Nephron (organoid): ENCODE measurements around the gene DNASE1L2.

Experiments
- H3K27ac Mint-ChIP-seq, 3 experiments: 2 replicates each; pipeline ENCODE4 v1.8.0; 2020; ENCODE audit warnings: mixed read lengths in 3 of 3, mild to moderate bottlenecking in 2 of 3, moderate library complexity in 1 of 3
- H3K27me3 Mint-ChIP-seq: 2 replicates; pipeline ENCODE4 v1.8.0; 2021; ENCODE audit warnings: low read depth, mild to moderate bottlenecking, moderate library complexity, mixed read lengths
- H3K36me3 Mint-ChIP-seq: 2 replicates; pipeline ENCODE4 v1.8.0; 2020; ENCODE audit warnings: low read depth, mixed read lengths
- H3K4me1 Mint-ChIP-seq: 2 replicates; pipeline ENCODE4 v1.8.0; 2020; ENCODE audit warnings: mixed read lengths
- H3K4me3 Mint-ChIP-seq, 3 experiments: 2 replicates each; pipeline ENCODE4 v1.8.0; 2020; ENCODE audit warnings: mild to moderate bottlenecking in 3 of 3, mixed read lengths in 3 of 3, moderate library complexity in 2 of 3
- H3K9me3 Mint-ChIP-seq: 2 replicates; pipeline ENCODE4 v1.8.0; 2020; ENCODE audit warnings: mixed read lengths
- TF ChIP-seq, protein P1 (sequence below), 3 experiments: fragments of 200-600 bp; sonication (generic); IDR thresholded peaks; one replicate each; pipeline ENCODE4 v1.5.0; 2021; ENCODE audit warnings: antibody characterized with exemption in 3 of 3; ENCODE audit not compliant: unreplicated experiment in 3 of 3

Gene DNASE1L2

DNA sequence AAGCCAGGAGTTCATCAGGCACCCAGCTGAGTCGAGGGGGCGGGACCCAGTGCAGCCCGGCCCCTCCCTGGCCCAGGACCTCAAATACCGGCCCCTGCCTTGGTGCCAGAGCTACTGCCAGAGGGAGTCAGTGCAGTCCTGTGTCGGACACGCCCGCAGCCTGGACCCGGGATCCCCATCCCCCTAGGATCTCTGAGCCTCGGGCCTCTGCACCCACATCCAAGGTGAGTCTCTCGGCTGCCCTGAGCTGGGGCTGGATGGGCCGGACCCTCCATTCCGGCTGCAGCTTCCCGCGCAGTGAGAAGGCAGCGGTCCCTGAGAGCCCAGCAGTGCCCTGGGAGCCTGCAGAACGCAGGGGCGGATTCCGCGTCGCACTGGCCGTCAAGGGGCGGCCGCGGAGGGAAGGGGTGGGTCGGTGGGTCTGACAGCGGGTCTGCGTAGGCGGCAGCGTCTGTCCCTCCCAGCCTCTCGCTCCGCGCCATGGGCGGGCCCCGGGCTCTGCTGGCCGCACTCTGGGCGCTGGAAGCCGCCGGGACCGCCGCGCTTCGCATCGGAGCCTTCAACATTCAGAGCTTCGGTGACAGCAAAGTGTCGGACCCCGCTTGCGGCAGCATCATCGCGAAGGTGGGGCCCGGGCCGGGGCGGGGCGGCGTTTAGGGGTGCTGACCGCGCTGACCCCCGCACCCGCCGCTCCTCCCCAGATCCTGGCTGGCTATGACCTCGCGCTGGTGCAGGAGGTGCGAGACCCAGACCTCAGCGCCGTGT lies at the start of gene DNASE1L2:
DNASE1L2 (plus strand) TSS at position 108 of the 765 bp plus-strand sequence; CDS start at position 481, 373 bp downstream.
- Mint-ChIP-seq H3K27ac (no peak within 1 kb of the TSS), H3K36me3 (no peaks in the 10 kb centered on the region), H3K9me3 (no peaks in the 10 kb centered on the region), H3K4me3 (peak within 1 kb of the TSS in 1 of 3 experiments; percentile 48), H3K4me1 (no peaks in the 10 kb centered on the region), H3K27me3 (peaks cover 37% of the 10 kb centered on the region)
- TF ChIP-seq, protein P1, sequence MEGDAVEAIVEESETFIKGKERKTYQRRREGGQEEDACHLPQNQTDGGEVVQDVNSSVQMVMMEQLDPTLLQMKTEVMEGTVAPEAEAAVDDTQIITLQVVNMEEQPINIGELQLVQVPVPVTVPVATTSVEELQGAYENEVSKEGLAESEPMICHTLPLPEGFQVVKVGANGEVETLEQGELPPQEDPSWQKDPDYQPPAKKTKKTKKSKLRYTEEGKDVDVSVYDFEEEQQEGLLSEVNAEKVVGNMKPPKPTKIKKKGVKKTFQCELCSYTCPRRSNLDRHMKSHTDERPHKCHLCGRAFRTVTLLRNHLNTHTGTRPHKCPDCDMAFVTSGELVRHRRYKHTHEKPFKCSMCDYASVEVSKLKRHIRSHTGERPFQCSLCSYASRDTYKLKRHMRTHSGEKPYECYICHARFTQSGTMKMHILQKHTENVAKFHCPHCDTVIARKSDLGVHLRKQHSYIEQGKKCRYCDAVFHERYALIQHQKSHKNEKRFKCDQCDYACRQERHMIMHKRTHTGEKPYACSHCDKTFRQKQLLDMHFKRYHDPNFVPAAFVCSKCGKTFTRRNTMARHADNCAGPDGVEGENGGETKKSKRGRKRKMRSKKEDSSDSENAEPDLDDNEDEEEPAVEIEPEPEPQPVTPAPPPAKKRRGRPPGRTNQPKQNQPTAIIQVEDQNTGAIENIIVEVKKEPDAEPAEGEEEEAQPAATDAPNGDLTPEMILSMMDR (IDR thresholded peaks at IDR 0.05; ENCODE audit: unreplicated experiment in 3 of 3) = no peak

GRCh38 chr16:2186505-2186904 lies 49.7 kb upstream of the DNASE1L2 start:
- Mint-ChIP-seq H3K27ac (no peak overlapping the region), H3K27me3 (no peaks in the 10 kb centered on the region), H3K4me3 (no peak overlapping the region), H3K4me1 (no peaks in the 10 kb centered on the region), H3K36me3 (no peaks in the 10 kb centered on the region), H3K9me3 (no peaks in the 10 kb centered on the region)
- TF ChIP-seq, protein P1 (IDR thresholded peaks at IDR 0.05; ENCODE audit: unreplicated experiment in 3 of 3) = no peak

GRCh38 chr16:2187212-2187611 lies 49.0 kb upstream of the DNASE1L2 start:
- no peak overlapping the region for H3K27ac Mint-ChIP-seq
- no peaks in the 10 kb centered on the region for H3K4me1 Mint-ChIP-seq
- TF ChIP-seq, protein P1 (IDR thresholded peaks at IDR 0.05; ENCODE audit: unreplicated experiment in 3 of 3) = no peak
- no peaks in the 10 kb centered on the region for H3K36me3 Mint-ChIP-seq
- H3K27me3 Mint-ChIP-seq = no peaks in the 10 kb centered on the region
- H3K9me3 Mint-ChIP-seq = no peaks in the 10 kb centered on the region
- no peak overlapping the region for H3K4me3 Mint-ChIP-seq

DNA sequence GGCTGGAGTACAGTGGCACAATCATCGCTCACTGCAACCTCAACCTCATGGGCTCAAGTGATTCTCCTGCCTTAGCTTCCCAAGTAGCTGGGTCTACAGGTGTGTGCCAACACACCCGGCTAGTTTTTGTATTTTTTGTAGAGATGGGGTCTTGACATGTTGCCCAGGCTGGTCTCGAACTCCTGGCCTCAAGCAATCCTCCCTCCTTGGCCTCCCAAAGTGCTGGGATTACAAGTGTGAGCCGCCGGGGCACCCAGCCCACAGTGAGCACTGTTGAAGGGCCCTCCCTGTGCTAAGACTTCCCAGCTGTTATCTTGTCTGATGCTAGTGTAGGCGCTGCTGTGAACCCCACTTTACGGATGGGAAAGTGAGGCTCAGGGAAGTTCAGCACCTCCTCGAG lies 47.8 kb upstream of the DNASE1L2 start:
- Mint-ChIP-seq H3K4me3 (no peak overlapping the region), H3K4me1 (no peaks in the 10 kb centered on the region), H3K36me3 (no peaks in the 10 kb centered on the region), H3K27me3 (no peaks in the 10 kb centered on the region), H3K27ac (no peak overlapping the region), H3K9me3 (no peaks in the 10 kb centered on the region)
- TF ChIP-seq, protein P1 (IDR thresholded peaks at IDR 0.05; ENCODE audit: unreplicated experiment in 3 of 3) = no peak

GRCh38 chr16:2189252-2189893 lies 46.9 kb upstream of the DNASE1L2 start:
- TF ChIP-seq, protein P1 (IDR thresholded peaks at IDR 0.05; ENCODE audit: unreplicated experiment in 3 of 3) = no peak
- no peaks in the 10 kb centered on the region for H3K4me1 Mint-ChIP-seq
- no peak overlapping the region for H3K4me3 Mint-ChIP-seq
- H3K27ac Mint-ChIP-seq = no peak overlapping the region
- no peaks in the 10 kb centered on the region for H3K27me3 Mint-ChIP-seq
- no peaks in the 10 kb centered on the region for H3K36me3 Mint-ChIP-seq
- no peaks in the 10 kb centered on the region for H3K9me3 Mint-ChIP-seq
